Measurements from ENCODE around the gene BIRC5.

GRCh38 chr17:78271419-78272170, 57.5 kb downstream of the BIRC5 start:
- TF ChIP-seq, protein P1, sequence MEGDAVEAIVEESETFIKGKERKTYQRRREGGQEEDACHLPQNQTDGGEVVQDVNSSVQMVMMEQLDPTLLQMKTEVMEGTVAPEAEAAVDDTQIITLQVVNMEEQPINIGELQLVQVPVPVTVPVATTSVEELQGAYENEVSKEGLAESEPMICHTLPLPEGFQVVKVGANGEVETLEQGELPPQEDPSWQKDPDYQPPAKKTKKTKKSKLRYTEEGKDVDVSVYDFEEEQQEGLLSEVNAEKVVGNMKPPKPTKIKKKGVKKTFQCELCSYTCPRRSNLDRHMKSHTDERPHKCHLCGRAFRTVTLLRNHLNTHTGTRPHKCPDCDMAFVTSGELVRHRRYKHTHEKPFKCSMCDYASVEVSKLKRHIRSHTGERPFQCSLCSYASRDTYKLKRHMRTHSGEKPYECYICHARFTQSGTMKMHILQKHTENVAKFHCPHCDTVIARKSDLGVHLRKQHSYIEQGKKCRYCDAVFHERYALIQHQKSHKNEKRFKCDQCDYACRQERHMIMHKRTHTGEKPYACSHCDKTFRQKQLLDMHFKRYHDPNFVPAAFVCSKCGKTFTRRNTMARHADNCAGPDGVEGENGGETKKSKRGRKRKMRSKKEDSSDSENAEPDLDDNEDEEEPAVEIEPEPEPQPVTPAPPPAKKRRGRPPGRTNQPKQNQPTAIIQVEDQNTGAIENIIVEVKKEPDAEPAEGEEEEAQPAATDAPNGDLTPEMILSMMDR (IDR thresholded peaks at IDR 0.05) = no peak
- TF ChIP-seq EP300 (IDR thresholded peaks at IDR 0.05) = no peak
- no peak for TF ChIP-seq POLR2A (IDR thresholded peaks at IDR 0.05)

Data from gastroesophageal sphincter (tissue), 3 donors.